Measurements from ENCODE around the gene AQP12B.
"Not testable (repeated sequence)": the region's sequence is repeated elsewhere in the genome, so short reads cannot be mapped to it uniquely, and the experiment has no call there.

The AQP12B gene

GRCh38 chr2:240682431-240683224, at the start of gene AQP12B:
Gene AQP12B (minus strand): TSS chr2:240682885. CDS start chr2:240682837, 48 bp downstream.
- not testable (repeated sequence) for FAIRE-seq

GRCh38 chr2:240732184-240732583, 49.5 kb upstream of the AQP12B start:
- FAIRE-seq = no peak

DNA sequence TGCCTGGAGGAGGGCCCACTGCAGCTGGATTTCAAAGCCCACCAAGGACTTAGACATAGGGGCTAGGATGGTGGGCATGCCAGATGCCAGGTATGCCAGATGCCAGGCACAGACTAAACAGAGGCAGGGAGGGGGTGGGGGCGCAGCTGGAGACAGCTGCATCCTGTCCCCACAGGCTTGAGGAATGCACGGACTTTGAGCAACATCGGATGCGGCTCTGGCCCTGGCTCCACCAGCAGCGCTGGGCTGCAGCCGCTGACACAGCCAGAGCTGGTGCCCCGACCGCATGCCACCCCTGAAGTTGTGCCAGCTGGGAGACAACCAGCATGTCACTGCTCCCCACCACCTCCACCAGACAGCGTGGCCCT, 48.5 kb upstream of the AQP12B start:
- FAIRE-seq = no peak

- no peak for FAIRE-seq
Observed at GRCh38 chr2:240730501-240731177, 48.0 kb upstream of the AQP12B start.

GRCh38 chr2:240728827-240729226, 46.1 kb upstream of the AQP12B start:
- FAIRE-seq = no peak

- no peak for FAIRE-seq
Observed at GRCh38 chr2:240728361-240728760, 45.7 kb upstream of the AQP12B start.

- no peak for FAIRE-seq
Observed at GRCh38 chr2:240727913-240728312, 45.2 kb upstream of the AQP12B start.

- FAIRE-seq = no peak
Observed at GRCh38 chr2:240727439-240727838, 44.8 kb upstream of the AQP12B start.

DNA sequence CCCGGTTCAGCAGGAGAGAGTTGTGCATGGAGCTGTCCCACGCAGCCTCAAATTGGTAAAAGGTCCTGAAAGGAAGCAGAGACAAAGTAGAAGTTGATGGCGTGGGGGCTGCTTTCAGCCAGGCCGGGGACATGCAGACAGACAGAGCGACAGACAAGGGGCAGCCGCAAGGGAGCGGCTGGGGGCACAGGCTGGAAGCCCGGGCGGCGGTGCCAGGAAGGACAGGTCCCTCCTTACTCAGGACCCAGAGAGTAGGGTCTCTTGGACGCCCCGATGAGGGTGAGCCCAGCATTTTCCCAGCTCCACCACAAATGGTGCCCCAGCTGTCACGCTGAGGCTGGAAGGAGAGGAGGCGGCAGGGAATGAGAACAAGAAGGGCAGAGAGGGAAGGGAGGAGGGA, 44.2 kb upstream of the AQP12B start:
- no peak for FAIRE-seq

GRCh38 chr2:240725671-240726070, 43.0 kb upstream of the AQP12B start:
- no peak for FAIRE-seq

- no peak for FAIRE-seq
Observed at GRCh38 chr2:240725266-240725665, 42.6 kb upstream of the AQP12B start.

GRCh38 chr2:240724431-240724830, 41.7 kb upstream of the AQP12B start:
- no peak for FAIRE-seq

GRCh38 chr2:240723851-240724250, 41.2 kb upstream of the AQP12B start:
- no peak for FAIRE-seq

GRCh38 chr2:240722796-240723735, 40.4 kb upstream of the AQP12B start:
- no peak for FAIRE-seq

GRCh38 chr2:240722376-240722775, 39.7 kb upstream of the AQP12B start:
- FAIRE-seq = no peak

DNA sequence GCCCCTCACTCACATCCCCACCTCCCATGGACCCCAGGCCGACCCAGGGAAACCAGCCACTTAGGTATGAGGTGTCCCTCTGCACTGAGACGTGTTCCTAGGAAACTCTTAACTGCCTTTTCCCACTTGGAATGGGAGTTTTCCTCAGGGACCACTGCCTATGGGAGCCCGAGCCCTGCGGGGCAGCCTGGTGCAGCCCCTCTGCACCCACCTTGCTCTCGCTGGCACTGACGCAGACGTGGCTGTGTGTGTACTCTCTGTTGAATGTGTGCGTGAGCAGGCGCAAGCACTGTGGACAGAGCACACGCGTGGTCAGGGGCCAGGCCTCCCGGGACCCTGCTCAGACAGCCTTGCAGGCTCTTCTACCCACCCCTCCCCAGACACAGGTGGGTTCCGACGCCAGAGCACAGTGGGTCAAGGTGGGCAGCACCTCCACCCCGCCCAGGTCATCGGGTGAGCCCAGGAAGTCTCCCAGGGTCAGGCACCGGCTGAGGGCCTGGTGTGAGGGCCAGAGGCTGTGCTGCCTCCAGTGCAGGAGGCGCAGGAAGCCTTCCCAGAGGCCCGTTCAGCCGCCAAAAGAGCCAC, 39.0 kb upstream of the AQP12B start:
- no peak for FAIRE-seq

- no peak for FAIRE-seq
Observed at GRCh38 chr2:240720686-240721595, 38.3 kb upstream of the AQP12B start.

DNA sequence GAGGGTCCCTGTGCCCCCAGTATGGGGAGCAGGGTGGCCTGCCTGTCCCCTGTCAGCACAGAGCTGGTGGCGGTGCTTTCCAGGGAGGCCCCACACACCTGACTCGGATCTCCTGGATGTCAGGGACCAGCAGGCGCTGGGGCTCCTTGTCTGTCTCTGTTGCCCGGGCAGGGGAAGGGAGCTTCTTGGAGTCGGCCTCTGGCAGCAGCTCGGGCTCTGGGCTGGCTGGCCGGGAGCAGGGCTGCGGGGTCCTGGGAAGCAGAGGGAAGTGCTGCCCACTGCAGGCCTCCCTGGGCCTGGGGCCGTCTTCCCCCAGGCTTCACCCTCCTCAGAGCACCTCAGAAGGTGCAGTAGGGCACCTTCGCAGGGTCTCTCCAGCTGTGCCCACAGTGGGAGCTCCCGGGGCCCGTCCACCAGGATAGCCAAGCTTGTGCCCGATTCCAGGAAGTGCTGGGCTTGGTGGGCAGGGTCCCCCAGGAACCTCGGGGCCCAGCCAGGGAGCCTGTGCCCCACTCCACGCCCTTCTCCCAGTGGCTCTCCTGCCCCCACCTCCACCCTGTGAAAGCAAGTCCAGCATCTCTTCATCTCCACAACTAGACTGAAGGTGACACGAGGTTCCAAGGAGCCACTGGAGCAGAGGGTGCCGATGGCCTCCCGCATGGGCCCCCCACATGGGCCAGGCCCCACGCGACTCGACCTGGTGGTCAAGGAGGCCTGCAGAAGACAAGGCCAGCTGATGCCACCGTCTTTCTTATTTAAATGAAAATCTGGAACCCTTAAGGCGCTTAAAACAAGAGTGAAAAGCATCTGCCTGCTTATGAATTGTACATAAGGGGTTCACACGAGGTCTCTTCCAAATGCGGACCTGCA, 37.2 kb upstream of the AQP12B start:
- no peak for FAIRE-seq

DNA sequence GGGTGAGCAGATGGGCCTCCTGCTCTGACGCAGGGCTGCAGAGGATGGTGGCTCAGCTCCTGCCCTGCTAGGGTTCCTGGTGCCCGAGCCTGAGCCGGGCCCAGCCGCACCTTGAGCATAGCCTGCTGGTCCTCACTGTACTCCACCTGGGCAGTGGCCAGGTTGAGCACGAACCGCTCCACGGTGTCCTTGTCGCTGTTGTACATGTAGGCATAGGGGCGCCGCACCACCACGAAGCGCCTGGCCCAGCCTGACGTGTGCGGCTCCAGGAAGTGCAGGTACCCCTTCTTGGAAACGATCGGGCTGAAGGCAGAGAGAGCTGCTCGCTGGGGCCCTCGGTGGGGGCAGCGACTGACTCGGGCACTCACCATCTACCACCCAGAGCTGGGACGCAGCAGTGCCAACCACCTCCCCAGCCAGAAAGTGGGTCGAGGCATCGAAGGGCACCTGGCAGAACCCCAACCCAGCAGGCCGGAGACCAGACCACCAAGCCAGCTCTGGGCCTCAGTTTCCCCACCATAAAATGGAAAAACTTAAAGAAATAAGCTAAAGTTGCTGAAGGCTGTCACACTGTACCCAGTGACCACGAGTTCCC, 36.3 kb upstream of the AQP12B start:
- FAIRE-seq = no peak
